Thyroid gland (tissue), 4 donors: ENCODE data around the gene GABRD. TPM values are rescaled to one million over a fixed set of nuclear protein-coding genes. Genes with fewer than 3 reads are reported as not detected.

Experiments used
- DNase-seq, 2 donors: peaks; one replicate each; pipeline ENCODE4 v3.0.0-alpha.2; 2019
- H3K27ac ChIP-seq, 3 donors: fragments of 200-600 bp; sonication (generic); 1 replicate in 2 of 3; 2 replicates in 1 of 3; pipeline ENCODE4 v1.5.1; 2016 to 2019; ENCODE audit warnings: mild to moderate bottlenecking in 1 of 3, moderate library complexity in 1 of 3
- H3K27me3 ChIP-seq: fragments of 200-600 bp; sonication (generic); one replicate; pipeline ENCODE4 v1.5.1; 2019
- H3K36me3 ChIP-seq, 2 donors: fragments of 200-600 bp; sonication (generic); one replicate each; pipeline ENCODE4 v1.5.1; 2016 to 2019
- H3K4me1 ChIP-seq, 2 donors: fragments of 200-600 bp; sonication (generic); one replicate each; pipeline ENCODE4 v1.5.1; 2017 to 2019
- H3K4me3 ChIP-seq, 3 donors: fragments of 200-600 bp; sonication (generic); replicated peaks in 1 of 3; 1 replicate in 2 of 3; 2 replicates in 1 of 3; pipeline ENCODE4 v1.5.1; 2016; ENCODE audit warnings: mild to moderate bottlenecking in 1 of 3
- H3K9me3 ChIP-seq: fragments of 200-600 bp; sonication (generic); one replicate; pipeline ENCODE4 v1.5.1; 2017
- CTCF ChIP-seq, 6 experiments: fragments of 200-600 bp in 3 of 6; fragments of 450-650 bp in 3 of 6; sonication (generic) in 3 of 6; IDR thresholded peaks; one replicate each; pipeline ENCODE4 v1.5.1; 2016 to 2019; ENCODE audit warnings: antibody characterized with exemption in 6 of 6, mild to moderate bottlenecking in 2 of 6, inconsistent platforms in 1 of 6, moderate library complexity in 1 of 6
- POLR2A ChIP-seq, 2 donors: fragments of 450-650 bp; IDR thresholded peaks; one replicate each; pipeline ENCODE4 v1.6.1; 2017; ENCODE audit warnings: antibody characterized with exemption in 2 of 2, mild to moderate bottlenecking in 2 of 2, moderate library complexity in 1 of 2
- WGBS, 2 donors: methylation state at CpG; one replicate each; pipeline ENCODE4 v1.1.5; 2017; 5-methylcytosine and 5-hydroxymethylcytosine counted together
- intact Hi-C: fragments of 100-400 bp; cut with DNase I; formaldehyde crosslinking; loops from one replicate; pipeline ENCODE4 v1.15.1; 2023
- total RNA-seq, 4 donors: library from RNA; depleted of rRNA; stranded (reverse); fragments of >200 nt; gene quantifications; one replicate each; pipeline ENCODE4 v1.2.3, GENCODE V29; 2016

Gene GABRD
- total RNA-seq, 4 donors from 2014 or later = 0.49 to 0.78 TPM; not detected in 2

- Histone ChIP-seq H3K4me1 (no peaks in the 10 kb centered on the region), H3K9me3 (no peaks in the 10 kb centered on the region), H3K4me3 (no peak overlapping the region), H3K36me3 (no peaks in the 10 kb centered on the region), H3K27me3 (no peaks in the 10 kb centered on the region), H3K27ac (no peak overlapping the region)
- intact Hi-C loops = no loop called here
- no peak for DNase-seq
- TF ChIP-seq POLR2A (IDR thresholded peaks at IDR 0.05) (no peak), CTCF (IDR thresholded peaks at IDR 0.05) (no peak)
- 71 to 76% methylated on average over 13 to 19 of the region's 22 CpGs for WGBS, 2 donors
Measured at GRCh38 chr1:1972976-1973715, 46.0 kb upstream of the GABRD start.

- H3K27me3 ChIP-seq = no peaks in the 10 kb centered on the region
- H3K36me3 ChIP-seq = no peaks in the 10 kb centered on the region
- 75 to 86% methylated on average over 18 to 32 of the region's 34 CpGs for WGBS, 2 donors
Measured at GRCh38 chr1:1973716-1974642, 45.2 kb upstream of the GABRD start.

GRCh38 chr1:1974834-1975233, 44.3 kb upstream of the GABRD start:
- intact Hi-C loops = no loop called here
- Histone ChIP-seq H3K27me3 (no peaks in the 10 kb centered on the region), H3K4me3 (no peak overlapping the region), H3K36me3 (no peaks in the 10 kb centered on the region), H3K4me1 (no peaks in the 10 kb centered on the region), H3K9me3 (no peaks in the 10 kb centered on the region), H3K27ac (no peak overlapping the region)
- DNase-seq = no peak
- 82 to 83% methylated on average over 22 of the region's 22 CpGs for WGBS, 2 donors
- TF ChIP-seq POLR2A (IDR thresholded peaks at IDR 0.05) = no peak
- TF ChIP-seq CTCF (IDR thresholded peaks at IDR 0.05) = no peak

More at GRCh38 chr1:1973716-1974642, 45.2 kb upstream of the GABRD start:
- intact Hi-C loops = no loop called here
- H3K27ac ChIP-seq = no peak overlapping the region
- H3K4me3 ChIP-seq = no peak overlapping the region
- no peak for DNase-seq
- no peak for TF ChIP-seq POLR2A (IDR thresholded peaks at IDR 0.05)
- no peak for TF ChIP-seq CTCF (IDR thresholded peaks at IDR 0.05)
- H3K4me1 ChIP-seq = no peaks in the 10 kb centered on the region
- H3K9me3 ChIP-seq = no peaks in the 10 kb centered on the region

- Histone ChIP-seq H3K27me3 (no peaks in the 10 kb centered on the region), H3K36me3 (no peaks in the 10 kb centered on the region), H3K27ac (no peak overlapping the region), H3K4me3 (no peak overlapping the region), H3K4me1 (no peaks in the 10 kb centered on the region), H3K9me3 (no peaks in the 10 kb centered on the region)
- intact Hi-C loops = no loop called here
- TF ChIP-seq CTCF (IDR thresholded peaks at IDR 0.05) (no peak), POLR2A (IDR thresholded peaks at IDR 0.05) (no peak)
- 87 to 90% methylated on average over 14 of the region's 14 CpGs for WGBS, 2 donors
- DNase-seq = no peak
Measured at GRCh38 chr1:1975535-1975934, 43.6 kb upstream of the GABRD start.

- Histone ChIP-seq H3K9me3 (no peaks in the 10 kb centered on the region), H3K27ac (no peak overlapping the region), H3K36me3 (no peaks in the 10 kb centered on the region), H3K27me3 (no peaks in the 10 kb centered on the region), H3K4me1 (no peaks in the 10 kb centered on the region), H3K4me3 (no peak overlapping the region)
- 89% methylated on average over 19 of the region's 19 CpGs for WGBS, 2 donors
- intact Hi-C loops = no loop called here
- DNase-seq = no peak
- TF ChIP-seq CTCF (IDR thresholded peaks at IDR 0.05) = no peak
- no peak for TF ChIP-seq POLR2A (IDR thresholded peaks at IDR 0.05)
Measured at GRCh38 chr1:1976031-1976430, 43.1 kb upstream of the GABRD start.
